HG03575 (cell line): ENCODE data around the gene TTLL4.

Experiments used
- ATAC-seq: cut with Tn5 transposase; IDR thresholded peaks from one replicate; pipeline ENCODE4 v1.9.1; 2021; ENCODE audit not compliant: unreplicated experiment, insufficient number of reproducible peaks, low FRiP score; ENCODE audit errors: extremely low read depth

The TTLL4 gene

DNA sequence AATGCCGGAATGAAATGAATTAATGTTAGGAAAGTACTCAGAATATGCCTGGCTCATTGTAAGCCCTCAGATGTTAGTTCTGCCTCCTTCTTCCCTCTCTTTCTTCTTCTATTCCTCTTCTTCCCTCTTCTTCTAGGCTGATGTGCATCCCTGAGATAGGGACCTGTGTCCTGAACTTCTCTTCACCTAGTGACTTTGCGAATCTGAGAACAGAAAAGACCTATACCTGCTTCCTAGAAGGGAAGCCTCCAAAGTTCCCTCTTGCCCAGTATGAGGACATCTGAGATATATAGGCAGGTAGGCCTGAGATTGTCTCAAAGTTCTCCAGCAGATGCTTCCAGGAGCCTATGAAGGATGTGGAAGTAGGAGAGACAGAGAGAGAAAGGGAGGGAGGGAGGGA is 63.2 kb downstream of the TTLL4 start:
- ATAC-seq, result no peak

- ATAC-seq, result no peak
These were observed 65.9 kb downstream of the TTLL4 start for GRCh38 chr2:218776488-218776887.

DNA sequence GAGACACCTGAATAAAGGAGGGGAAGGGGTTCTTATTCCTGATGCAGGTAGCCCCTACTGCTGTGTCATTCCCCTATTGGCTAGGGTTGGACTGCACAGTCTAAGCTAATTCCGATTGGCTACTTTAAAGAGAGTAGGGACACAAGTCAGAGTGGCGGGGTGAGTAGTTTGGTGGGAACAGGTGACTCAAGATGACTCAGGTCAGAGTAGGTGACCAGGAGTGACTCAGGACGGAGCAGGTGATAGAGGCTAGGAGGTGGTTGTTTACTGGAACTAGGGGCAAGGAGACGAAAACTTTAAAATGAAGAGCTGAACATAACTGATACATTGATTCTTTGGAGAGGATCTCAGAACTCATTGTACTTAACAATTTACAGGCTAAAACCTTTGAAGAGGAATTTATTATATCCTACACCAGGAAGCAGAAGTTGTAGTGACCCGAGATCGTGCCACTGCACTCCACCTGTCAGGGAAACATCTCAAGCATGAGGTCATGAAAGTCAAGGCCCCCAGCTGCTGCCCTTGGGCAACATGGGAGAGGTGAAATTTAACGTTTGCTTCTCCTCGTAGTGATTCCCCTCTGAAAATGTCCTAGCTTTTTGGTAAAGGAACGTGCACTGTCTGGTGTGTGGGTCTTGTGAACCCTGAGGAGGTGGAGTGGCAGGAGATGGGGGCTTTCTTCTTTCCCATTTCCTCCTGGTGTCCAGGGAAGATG is 66.8 kb downstream of the TTLL4 start:
- no peak for ATAC-seq

- no peak for ATAC-seq
These were observed 69.4 kb downstream of the TTLL4 start for GRCh38 chr2:218780046-218780445.

GRCh38 chr2:218780851-218781690 is 70.4 kb downstream of the TTLL4 start:
- ATAC-seq, result no peak

DNA sequence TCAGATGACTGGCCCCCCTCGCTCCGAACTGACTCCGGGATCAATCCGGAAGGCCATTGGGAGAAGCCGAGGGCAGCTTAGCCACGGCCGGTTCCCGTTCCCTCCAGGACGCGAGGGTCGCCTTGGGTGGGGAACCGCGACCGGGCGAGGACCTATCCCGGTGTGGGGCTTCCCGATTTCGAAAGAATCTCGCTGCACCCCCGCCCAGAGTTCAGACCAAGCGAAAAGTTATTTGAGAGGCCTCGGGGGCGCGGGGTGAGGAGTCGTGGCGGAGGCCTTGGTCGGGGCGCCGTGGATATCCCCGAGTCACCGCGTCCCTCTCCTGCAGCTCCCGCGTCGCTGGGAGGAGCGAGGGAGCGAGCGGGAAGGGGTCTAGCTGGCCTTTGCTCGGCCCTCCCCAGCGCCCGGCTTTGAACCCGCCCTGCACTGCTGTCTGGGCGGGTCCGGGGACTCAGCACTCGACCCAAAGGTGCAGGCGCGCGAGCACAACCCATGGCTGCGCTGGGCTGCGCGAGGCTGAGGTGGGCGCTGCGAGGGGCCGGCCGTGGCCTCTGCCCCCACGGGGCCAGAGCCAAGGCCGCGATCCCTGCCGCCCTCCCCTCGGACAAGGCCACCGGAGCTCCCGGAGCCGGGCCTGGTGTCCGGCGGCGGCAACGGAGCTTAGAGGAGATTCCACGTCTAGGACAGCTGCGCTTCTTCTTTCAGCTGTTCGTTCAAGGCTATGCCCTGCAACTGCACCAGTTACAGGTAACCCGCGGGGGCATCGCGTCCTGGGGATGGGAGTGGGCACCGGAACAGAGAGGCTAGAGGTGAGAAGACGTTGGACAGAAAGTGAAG is 71.3 kb downstream of the TTLL4 start, which contains the start of gene CYP27A1:
Gene CYP27A1 (plus strand): TSS at position 457 of the 837 bp plus-strand sequence. CDS start 36 bp downstream, at position 493.
- no peak for ATAC-seq

DNA sequence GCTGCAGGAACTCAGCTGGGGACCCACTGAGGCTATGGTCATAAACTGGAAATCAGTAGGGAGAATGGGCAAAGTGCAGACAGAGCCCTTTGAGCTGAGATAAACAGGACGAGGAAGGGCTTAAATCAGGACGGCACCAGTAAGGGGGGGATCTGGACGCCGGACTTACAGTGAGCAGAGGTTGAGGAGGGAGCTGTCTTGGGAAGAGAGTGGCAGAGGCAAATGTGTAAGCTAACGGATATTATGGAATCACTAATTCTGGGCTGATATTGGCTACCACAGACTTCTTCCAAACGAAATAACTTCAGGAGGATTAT is 71.9 kb downstream of the TTLL4 start:
- ATAC-seq, result no peak

DNA sequence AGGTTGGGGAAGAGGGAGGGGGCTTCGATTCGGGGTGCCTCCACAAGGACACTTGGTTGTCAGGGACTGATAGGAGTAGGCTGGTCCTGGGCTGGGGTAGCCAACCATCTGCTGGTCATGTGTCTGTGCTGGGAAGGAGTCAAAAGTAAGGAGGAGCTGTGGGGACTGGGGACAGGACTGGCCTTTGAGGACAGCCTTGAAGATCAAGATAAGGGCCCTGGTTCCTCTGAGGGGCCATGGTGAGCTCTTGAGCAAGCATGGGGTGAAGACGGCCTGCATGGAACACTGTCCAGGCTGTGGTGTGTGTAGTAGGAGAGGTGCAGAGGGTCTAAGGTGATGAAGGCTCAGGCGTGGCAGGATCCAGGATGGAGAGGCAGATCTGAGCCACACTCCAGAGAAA is 73.1 kb downstream of the TTLL4 start:
- ATAC-seq, result no peak

DNA sequence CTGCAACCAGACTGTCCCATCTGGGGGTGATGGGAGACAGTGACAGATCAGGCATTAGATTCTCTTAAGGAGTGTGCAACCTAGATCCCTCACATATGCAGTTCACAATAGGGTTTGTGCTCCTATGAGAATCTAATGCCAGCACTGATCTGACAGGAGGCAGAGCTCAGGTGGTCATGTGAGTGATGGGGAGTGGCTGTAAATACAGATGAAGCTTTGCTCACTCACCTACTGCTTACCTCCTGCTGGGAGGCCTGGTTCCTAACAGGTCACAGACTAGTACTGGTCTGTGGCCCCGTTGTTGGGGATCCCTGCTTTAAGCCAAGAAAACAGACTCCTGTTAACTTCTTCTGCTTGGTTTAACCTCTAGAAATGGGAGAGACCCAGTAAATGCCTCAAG is 74.5 kb downstream of the TTLL4 start:
- no peak for ATAC-seq

DNA sequence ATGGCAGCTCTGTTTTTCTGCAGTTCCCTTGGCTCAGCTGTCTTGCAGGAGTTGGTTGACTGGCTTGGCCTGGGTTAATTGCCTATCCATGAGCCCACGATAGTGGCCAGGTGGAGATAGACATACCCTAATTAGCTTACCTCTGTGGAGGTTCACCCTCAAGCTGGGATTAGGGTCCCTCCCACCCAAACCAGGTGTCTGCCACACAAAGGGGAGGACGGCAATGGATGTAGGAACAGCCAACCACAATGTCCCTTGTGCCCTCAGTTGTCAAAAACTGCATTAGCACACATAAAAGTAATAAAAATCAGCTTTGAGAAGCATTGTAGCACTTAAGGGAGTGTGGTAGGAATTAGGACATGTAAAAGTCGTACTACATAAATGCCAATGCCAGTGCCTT is 75.5 kb downstream of the TTLL4 start:
- no peak for ATAC-seq

- no peak for ATAC-seq
These were observed 78.1 kb downstream of the TTLL4 start for GRCh38 chr2:218788529-218789255.

DNA sequence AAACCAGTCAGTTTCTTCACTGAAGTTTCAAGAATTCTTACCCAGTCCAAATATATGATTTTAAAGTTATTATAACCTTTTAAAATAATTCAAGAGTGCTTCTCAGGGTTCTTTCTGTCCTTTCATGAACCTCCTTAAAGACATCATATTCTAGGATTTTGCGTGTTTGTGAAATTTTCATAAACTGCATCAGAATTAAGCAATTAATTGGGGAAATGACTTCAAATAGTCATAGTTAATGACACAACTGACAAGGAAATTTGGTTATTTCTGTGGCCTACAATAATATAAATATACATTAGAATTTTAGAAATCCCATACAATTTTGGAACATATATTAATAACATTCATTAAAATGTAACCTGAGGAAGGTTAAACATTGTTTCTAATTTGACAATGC is 81.8 kb downstream of the TTLL4 start:
- ATAC-seq, result no peak

GRCh38 chr2:218796691-218797090 is 86.1 kb downstream of the TTLL4 start:
- ATAC-seq, result no peak

DNA sequence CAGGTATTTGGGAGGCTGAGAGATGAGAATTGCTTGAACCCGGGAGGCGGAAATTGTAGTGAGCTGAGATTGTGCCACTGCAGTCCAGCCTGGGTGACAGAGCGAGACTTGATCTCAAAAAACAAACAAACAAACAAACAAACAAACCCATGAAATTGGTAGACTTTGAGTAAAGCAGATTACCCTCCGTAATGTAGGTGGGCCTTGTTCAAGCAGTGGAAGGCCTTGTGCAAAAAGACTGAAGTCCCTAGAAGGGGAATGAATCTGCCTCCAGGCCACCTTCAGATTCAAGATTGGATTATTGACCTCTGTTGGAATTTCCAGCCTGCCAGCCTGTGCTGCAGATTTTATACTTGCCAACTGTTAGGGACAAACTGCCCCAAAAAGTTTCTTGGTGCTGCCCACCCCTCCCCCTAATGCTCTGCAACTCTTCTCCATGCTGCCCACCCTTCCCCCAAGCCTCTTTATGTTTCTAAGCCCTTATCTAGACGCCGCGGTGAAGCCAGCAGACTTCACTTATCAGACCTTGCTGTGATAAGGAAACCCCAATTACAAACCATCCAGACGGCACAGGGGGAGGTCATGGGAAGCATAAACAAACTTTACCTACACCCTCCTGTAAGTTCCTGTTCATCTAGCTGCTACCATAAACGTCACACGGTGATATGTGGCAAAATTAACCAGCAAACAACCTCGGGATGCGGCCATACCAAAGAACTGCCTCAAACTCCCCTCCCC is 88.3 kb downstream of the TTLL4 start:
- ATAC-seq, result no peak

DNA sequence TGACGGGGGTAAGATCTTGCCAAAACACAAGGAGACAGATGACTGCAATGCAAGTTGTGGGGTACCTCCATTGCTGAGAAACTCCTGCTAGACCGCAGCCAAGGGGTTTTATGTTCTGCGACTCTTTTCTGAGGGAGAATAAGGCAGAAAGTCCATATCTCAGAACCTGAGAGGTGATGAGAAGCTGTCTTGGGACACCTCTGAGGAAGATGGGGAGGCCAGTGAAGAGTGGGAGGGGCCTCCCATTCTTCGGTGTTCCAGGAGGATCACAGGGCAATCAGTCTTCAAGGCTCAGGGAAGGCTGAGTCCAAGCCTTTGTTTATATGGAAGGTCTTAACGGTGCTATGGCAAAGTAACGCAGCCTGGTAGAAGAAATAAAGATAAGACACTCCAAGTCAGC is 89.4 kb downstream of the TTLL4 start:
- ATAC-seq, result no peak

- ATAC-seq, result no peak
These were observed 91.9 kb downstream of the TTLL4 start for GRCh38 chr2:218802386-218802994.

DNA sequence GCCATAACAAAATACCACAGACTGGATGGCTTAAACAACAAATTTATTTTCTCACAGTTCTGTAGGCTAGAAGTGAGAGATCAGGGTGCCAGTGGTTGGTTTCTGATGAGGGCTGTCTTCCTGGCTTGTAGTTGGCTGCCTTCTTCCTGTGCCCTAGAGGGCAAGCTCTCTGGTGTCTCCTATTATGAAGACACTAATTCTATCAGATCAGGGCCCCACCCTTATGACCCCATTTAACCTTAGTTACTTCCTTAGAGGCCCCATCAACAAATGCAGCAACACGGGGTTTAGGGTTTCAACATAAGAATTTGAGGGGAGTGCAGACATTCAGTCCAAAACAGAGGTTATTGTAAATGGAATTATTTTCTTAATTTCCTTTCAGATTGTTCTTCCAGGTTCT is 94.2 kb downstream of the TTLL4 start:
- no peak for ATAC-seq
